ENCODE data around the gene OR5H6. TPM values are rescaled to one million over a fixed set of nuclear protein-coding genes. Genes with fewer than 3 reads are reported as not detected.

Gene OR5H6
- total and polyA plus RNA-seq, 2 of the 13 experiments (the other 11 are each of a cell fraction or from before 2014, with no cell fraction given): not detected

GRCh38 chr3:98274914-98275313 lies 10.9 kb downstream of the OR5H6 start:
- Histone ChIP-seq H2AFZ (ENCODE audit: low read length) (no peak overlapping the region), H3K79me2 (ENCODE audit: insufficient read depth, low read length) (no peaks in the 10 kb centered on the region), H4K20me1 (ENCODE audit: insufficient read depth, low read length) (no peaks in the 10 kb centered on the region), H3K4me2 (ENCODE audit: low read depth, low read length) (no peak overlapping the region), H3K9ac (ENCODE audit: insufficient read depth, low read depth, low read length) (no peak overlapping the region), H3K27me3 (ENCODE audit: control insufficient read depth in 1 of 2, insufficient read depth in 2 of 2, low read length in 2 of 2) (no peaks in the 10 kb centered on the region; a peak in 1 of 5 replicates), H3K9me3 (ENCODE audit: low read length) (peaks cover 6% of the 10 kb centered on the region; the same call in 1 of the 2 replicates), H3K4me3 (replicated peaks in 1 of 3; ENCODE audit: insufficient read depth in 1 of 3, low read depth in 2 of 3, low read length in 3 of 3) (no peak overlapping the region), H3K4me1 (ENCODE audit: insufficient read depth, low read length) (no peaks in the 10 kb centered on the region), H3K27ac (ENCODE audit: extremely low read length, insufficient read depth, low read length) (no peak overlapping the region), H3K36me3 (replicated peaks in 1 of 2; ENCODE audit: control insufficient read depth in 1 of 2, insufficient read depth in 2 of 2, low read length in 2 of 2) (no peaks in the 10 kb centered on the region)
- FAIRE-seq (no peak), ATAC-seq (no peak), DNase-seq (ENCODE audit: low spot score) (no peak)
- in situ Hi-C loops (cut with HindIII; ENCODE audit: extremely low pct_ligation_motif_present, low pct_unique_long_range_greater_than_20kb): no loop called here
- CTCF ChIA-PET (ENCODE audit: low intra/inter-chr PET ratio, low total read pairs): no interaction called here
- intact Hi-C loops (cut with micrococcal nuclease; ENCODE audit: unreplicated experiment): no loop called here
- TF ChIP-seq HIVEP1 (CRISPR knock-in tag; IDR thresholded peaks at IDR 0.05) (no peak), MYNN (CRISPR knock-in tag; IDR thresholded peaks at IDR 0.05; ENCODE audit: low read depth) (no peak), ZNF572 (CRISPR knock-in tag; IDR thresholded peaks at IDR 0.05) (no peak), KDM2A (CRISPR knock-in tag; IDR thresholded peaks at IDR 0.05; ENCODE audit: borderline replicate concordance, low read depth) (no peak), ARNT (IDR thresholded peaks at IDR 0.05) (no peak), RORA (CRISPR knock-in tag; IDR thresholded peaks at IDR 0.05) (no peak)
- POLR2A ChIA-PET: no interaction called here
- no TSS peak for BruUV-seq (replicated peaks)
- 43% methylated on average over 3 of the region's 3 CpGs for WGBS (ENCODE audit: low lambda C conversion rate)

- Histone ChIP-seq H2AFZ (ENCODE audit: low read length) (no peak within 1 kb of the TSS), H3K4me3 (replicated peaks in 1 of 3; ENCODE audit: insufficient read depth in 1 of 3, low read depth in 2 of 3, low read length in 3 of 3) (no peak within 1 kb of the TSS), H3K4me2 (ENCODE audit: low read depth, low read length) (no peak within 1 kb of the TSS), H3K9me3 (ENCODE audit: low read length) (no peaks in the 10 kb centered on the region), H3K27me3 (ENCODE audit: control insufficient read depth in 1 of 2, insufficient read depth in 2 of 2, low read length in 2 of 2) (no peaks in the 10 kb centered on the region), H4K20me1 (ENCODE audit: insufficient read depth, low read length) (no peaks in the 10 kb centered on the region), H3K27ac (ENCODE audit: extremely low read length, insufficient read depth, low read length) (no peak within 1 kb of the TSS), H3K4me1 (ENCODE audit: insufficient read depth, low read length) (no peaks in the 10 kb centered on the region), H3K9ac (ENCODE audit: insufficient read depth, low read depth, low read length) (no peak within 1 kb of the TSS), H3K79me2 (ENCODE audit: insufficient read depth, low read length) (no peaks in the 10 kb centered on the region), H3K36me3 (replicated peaks in 1 of 2; ENCODE audit: control insufficient read depth in 1 of 2, insufficient read depth in 2 of 2, low read length in 2 of 2) (no peaks in the 10 kb centered on the region)
- ChIA-PET CTCF (ENCODE audit: low intra/inter-chr PET ratio, low total read pairs) (no interaction called here), POLR2A (no interaction called here)
- no TSS peak for BruUV-seq (replicated peaks)
- ATAC-seq (no peak), DNase-seq (ENCODE audit: low spot score) (no peak), FAIRE-seq (no peak)
- intact Hi-C loops (cut with micrococcal nuclease; ENCODE audit: unreplicated experiment): no loop called here
- in situ Hi-C loops (cut with HindIII; ENCODE audit: extremely low pct_ligation_motif_present, low pct_unique_long_range_greater_than_20kb): no loop called here
- 24% methylated on average over 2 of the region's 2 CpGs for WGBS (ENCODE audit: low lambda C conversion rate)
- TF ChIP-seq, protein P1, sequence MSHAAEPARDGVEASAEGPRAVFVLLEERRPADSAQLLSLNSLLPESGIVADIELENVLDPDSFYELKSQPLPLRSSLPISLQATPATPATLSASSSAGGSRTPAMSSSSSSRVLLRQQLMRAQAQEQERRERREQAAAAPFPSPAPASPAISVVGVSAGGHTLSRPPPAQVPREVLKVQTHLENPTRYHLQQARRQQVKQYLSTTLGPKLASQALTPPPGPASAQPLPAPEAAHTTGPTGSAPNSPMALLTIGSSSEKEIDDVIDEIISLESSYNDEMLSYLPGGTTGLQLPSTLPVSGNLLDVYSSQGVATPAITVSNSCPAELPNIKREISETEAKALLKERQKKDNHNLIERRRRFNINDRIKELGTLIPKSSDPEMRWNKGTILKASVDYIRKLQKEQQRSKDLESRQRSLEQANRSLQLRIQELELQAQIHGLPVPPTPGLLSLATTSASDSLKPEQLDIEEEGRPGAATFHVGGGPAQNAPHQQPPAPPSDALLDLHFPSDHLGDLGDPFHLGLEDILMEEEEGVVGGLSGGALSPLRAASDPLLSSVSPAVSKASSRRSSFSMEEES (CRISPR knock-in tag; IDR thresholded peaks at IDR 0.05): no peak
- no peak for TF ChIP-seq KDM6A (CRISPR knock-in tag; IDR thresholded peaks at IDR 0.05; ENCODE audit: low read depth)
- TF ChIP-seq ZNF274 (CRISPR knock-in tag; IDR thresholded peaks at IDR 0.05): no peak
- TF ChIP-seq ZNF335 (CRISPR knock-in tag; IDR thresholded peaks at IDR 0.05): no peak
- no peak for TF ChIP-seq ZNF136 (CRISPR knock-in tag; IDR thresholded peaks at IDR 0.05; ENCODE audit: low read depth)
- no peak for TF ChIP-seq ETV5 (CRISPR knock-in tag; IDR thresholded peaks at IDR 0.05; ENCODE audit: borderline replicate concordance)
- no peak for TF ChIP-seq PPARG (CRISPR knock-in tag; conservative IDR thresholded peaks at IDR 0.05)
- TF ChIP-seq TCF7 (IDR thresholded peaks at IDR 0.05; ENCODE audit: low read depth): no peak
- TF ChIP-seq, protein P2, sequence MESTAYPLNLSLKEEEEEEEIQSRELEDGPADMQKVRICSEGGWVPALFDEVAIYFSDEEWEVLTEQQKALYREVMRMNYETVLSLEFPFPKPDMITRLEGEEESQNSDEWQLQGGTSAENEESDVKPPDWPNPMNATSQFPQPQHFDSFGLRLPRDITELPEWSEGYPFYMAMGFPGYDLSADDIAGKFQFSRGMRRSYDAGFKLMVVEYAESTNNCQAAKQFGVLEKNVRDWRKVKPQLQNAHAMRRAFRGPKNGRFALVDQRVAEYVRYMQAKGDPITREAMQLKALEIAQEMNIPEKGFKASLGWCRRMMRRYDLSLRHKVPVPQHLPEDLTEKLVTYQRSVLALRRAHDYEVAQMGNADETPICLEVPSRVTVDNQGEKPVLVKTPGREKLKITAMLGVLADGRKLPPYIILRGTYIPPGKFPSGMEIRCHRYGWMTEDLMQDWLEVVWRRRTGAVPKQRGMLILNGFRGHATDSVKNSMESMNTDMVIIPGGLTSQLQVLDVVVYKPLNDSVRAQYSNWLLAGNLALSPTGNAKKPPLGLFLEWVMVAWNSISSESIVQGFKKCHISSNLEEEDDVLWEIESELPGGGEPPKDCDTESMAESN (CRISPR knock-in tag; conservative IDR thresholded peaks at IDR 0.05): no peak
- TF ChIP-seq NFE2L2 (IDR thresholded peaks at IDR 0.05; ENCODE audit: low read length): no peak
- TF ChIP-seq TOE1 (CRISPR knock-in tag; IDR thresholded peaks at IDR 0.05): no peak
- TF ChIP-seq ZNF225 (CRISPR knock-in tag; IDR thresholded peaks at IDR 0.05): no peak
- TF ChIP-seq ZNF891 (CRISPR knock-in tag; IDR thresholded peaks at IDR 0.05): no peak
- no peak for TF ChIP-seq ZNF652 (CRISPR knock-in tag; IDR thresholded peaks at IDR 0.05; ENCODE audit: borderline replicate concordance, low read depth)
These were observed 18.2 kb downstream of the OR5H6 start, which contains the start of gene OR5H2 for GRCh38 chr3:98282205-98282604. TSS of gene OR5H2 (plus strand) at chr3:98282505. CDS start at chr3:98282903, 398 bp downstream.

Data from HepG2 (cell line).